ENCODE data around the gene CORO2B.

GRCh38 chr15:68567345-68567744 lies 11.4 kb upstream of the CORO2B start:
- TF ChIP-seq CTCF (IDR thresholded peaks at IDR 0.05) (no peak), POLR2A (IDR thresholded peaks at IDR 0.05) (no peak)
